Common myeloid progenitor, CD34-positive (primary cell): Measurements from ENCODE around the gene FTO.
A peak's percentile ranks its signal among the peaks of the same experiment; 100 is the strongest.
"Not testable (repeated sequence)": the region's sequence is repeated elsewhere in the genome, so short reads cannot be mapped to it uniquely, and the experiment has no call there.

Experiments
- CTCF ChIA-PET: fragments of 350-600 bp; sonication (Branson Sonifier 250); formaldehyde crosslinking; loops from one replicate; lab custom pipeline; 2021; ENCODE audit warnings: antibody characterized with exemption; lab: Charles Lee
- POLR2A ChIA-PET: fragments of 350-600 bp; sonication (Branson Sonifier 250); formaldehyde crosslinking; loops from one replicate; lab custom pipeline; 2021; ENCODE audit warnings: antibody characterized with exemption; lab: Charles Lee
- DNase-seq, 3 donors: peaks; one replicate each; pipeline versions ENCODE4 v3.0.0 to v3.0.0-alpha.2; 2013
- H3K27ac ChIP-seq, 2 experiments: 1 replicate in 1 of 2; 2 replicates in 1 of 2; pipeline ENCODE4 v1.7.0; 2013; ENCODE audit warnings: inconsistent platforms in 2 of 2, low read length in 2 of 2, mild to moderate bottlenecking in 2 of 2, low read depth in 1 of 2, moderate library complexity in 1 of 2; ENCODE audit not compliant: severe bottlenecking in 2 of 2, insufficient read depth in 1 of 2, poor library complexity in 1 of 2
- H3K27me3 ChIP-seq, 5 experiments: replicated peaks in 2 of 5; 1 replicate in 3 of 5; 2 replicates in 2 of 5; pipeline versions ENCODE4 v1.6.1 to v1.7.0; 2013; ENCODE audit warnings: low read length in 4 of 5, mild to moderate bottlenecking in 2 of 5, moderate library complexity in 2 of 5, inconsistent platforms in 1 of 5; ENCODE audit not compliant: insufficient read depth in 5 of 5, control insufficient read depth in 4 of 5
- H3K36me3 ChIP-seq, 4 experiments: 1 replicate in 2 of 4; 2 replicates in 2 of 4; pipeline versions ENCODE4 v1.6.1 to v1.7.0; 2013; ENCODE audit warnings: low read length in 3 of 4, control low read depth in 1 of 4, mild to moderate bottlenecking in 1 of 4; ENCODE audit not compliant: control insufficient read depth in 4 of 4, insufficient read depth in 4 of 4
- H3K4me1 ChIP-seq, 4 experiments: 1 replicate in 3 of 4; 2 replicates in 1 of 4; pipeline versions ENCODE4 v1.6.1 to v1.7.1; 2013; ENCODE audit warnings: low read length in 3 of 4, mild to moderate bottlenecking in 3 of 4, control low read depth in 1 of 4, inconsistent platforms in 1 of 4, moderate library complexity in 1 of 4; ENCODE audit not compliant: control insufficient read depth in 4 of 4, insufficient read depth in 4 of 4; ENCODE audit errors: control extremely low read depth in 1 of 4
- H3K4me3 ChIP-seq, 7 experiments: 1 replicate in 4 of 7; 2 replicates in 3 of 7; pipeline versions ENCODE4 v1.5.1 to v1.7.0; 2013; ENCODE audit warnings: mild to moderate bottlenecking in 7 of 7, low read length in 6 of 7, moderate library complexity in 6 of 7, inconsistent platforms in 2 of 7, low read depth in 2 of 7, control low read depth in 1 of 7; ENCODE audit not compliant: insufficient read depth in 4 of 7, control insufficient read depth in 1 of 7; ENCODE audit errors: extremely low read depth in 1 of 7
- H3K9me3 ChIP-seq, 5 experiments: 1 replicate in 4 of 5; 2 replicates in 1 of 5; pipeline versions ENCODE4 v1.6.1 to v1.7.1; 2013; ENCODE audit warnings: low read length in 4 of 5, mild to moderate bottlenecking in 2 of 5, inconsistent platforms in 1 of 5, low read depth in 1 of 5, moderate library complexity in 1 of 5; ENCODE audit not compliant: control insufficient read depth in 4 of 5, insufficient read depth in 2 of 5; ENCODE audit errors: control extremely low read depth in 1 of 5
- WGBS: methylation state at CpG from one replicate; pipeline ENCODE4 v1.1.5; 2013; ENCODE audit not compliant: insufficient coverage; 5-methylcytosine and 5-hydroxymethylcytosine counted together

Gene FTO

GRCh38 chr16:53890877-53891276 is 186.9 kb downstream of the FTO start:
- not testable (repeated sequence) for H3K27me3 ChIP-seq, H3K4me1 ChIP-seq, H3K27ac ChIP-seq, DNase-seq, H3K9me3 ChIP-seq, H3K4me3 ChIP-seq
- ChIA-PET CTCF (interaction anchor here (0.6 to 1.3 kb wide), 3 partner anchors 9 to 1512 kb away, joined by 3 to 4 read pairs (median 3); no protein-coding TSS in a partner anchor), POLR2A (interaction anchor here (0.6 kb wide), 1 partner anchor 1265 kb away, joined by 3 read pairs; no protein-coding TSS in a partner anchor)
- peaks cover 0 to 11% (median 10%) of the 10 kb centered on the region in 4 experiments for H3K36me3 ChIP-seq
- no CpG with 5 or more reads among the region's 8 CpGs for WGBS

- CTCF ChIA-PET: interaction anchor here (0.6 to 1.6 kb wide), 6 partner anchors 8 to 1513 kb away, joined by 3 to 4 read pairs (median 3); no protein-coding TSS in a partner anchor
Observed at GRCh38 chr16:53891409-53892139, 187.6 kb downstream of the FTO start.

GRCh38 chr16:53892155-53892554 is 188.2 kb downstream of the FTO start:
- peak; percentile 47 to 71 (median 59) for DNase-seq
- Histone ChIP-seq H3K4me1 (peaks cover 0 to 5% (median 2%) of the 10 kb centered on the region in 4 experiments), H3K27me3 (no peaks in the 10 kb centered on the region), H3K9me3 (peaks cover 0 to under 1% (median 0%) of the 10 kb centered on the region in 5 experiments), H3K36me3 (peaks cover 0 to 11% (median 10%) of the 10 kb centered on the region in 4 experiments), H3K4me3 (no peak overlapping the region), H3K27ac (no peak overlapping the region)
- CTCF ChIA-PET: interaction anchor here (0.7 to 1.6 kb wide), 7 partner anchors 9 to 1365 kb away, joined by 3 read pairs; no protein-coding TSS in a partner anchor
- POLR2A ChIA-PET: no interaction called here
- 66% methylated on average over 2 of the region's 3 CpGs for WGBS

More at GRCh38 chr16:53891409-53892139, 187.6 kb downstream of the FTO start:
- Histone ChIP-seq H3K27me3 (no peaks in the 10 kb centered on the region), H3K4me1 (peaks cover 0 to 5% (median 2%) of the 10 kb centered on the region in 4 experiments), H3K9me3 (peaks cover 0 to 2% (median 0%) of the 10 kb centered on the region in 5 experiments), H3K27ac (no peak overlapping the region), H3K36me3 (peaks cover 0 to 11% (median 10%) of the 10 kb centered on the region in 4 experiments), H3K4me3 (no peak overlapping the region)
- 93% methylated on average over 3 of the region's 9 CpGs for WGBS
- no peak for DNase-seq
- POLR2A ChIA-PET: interaction anchor here (0.6 kb wide), 1 partner anchor 1264 kb away, joined by 3 read pairs; no protein-coding TSS in a partner anchor

DNA sequence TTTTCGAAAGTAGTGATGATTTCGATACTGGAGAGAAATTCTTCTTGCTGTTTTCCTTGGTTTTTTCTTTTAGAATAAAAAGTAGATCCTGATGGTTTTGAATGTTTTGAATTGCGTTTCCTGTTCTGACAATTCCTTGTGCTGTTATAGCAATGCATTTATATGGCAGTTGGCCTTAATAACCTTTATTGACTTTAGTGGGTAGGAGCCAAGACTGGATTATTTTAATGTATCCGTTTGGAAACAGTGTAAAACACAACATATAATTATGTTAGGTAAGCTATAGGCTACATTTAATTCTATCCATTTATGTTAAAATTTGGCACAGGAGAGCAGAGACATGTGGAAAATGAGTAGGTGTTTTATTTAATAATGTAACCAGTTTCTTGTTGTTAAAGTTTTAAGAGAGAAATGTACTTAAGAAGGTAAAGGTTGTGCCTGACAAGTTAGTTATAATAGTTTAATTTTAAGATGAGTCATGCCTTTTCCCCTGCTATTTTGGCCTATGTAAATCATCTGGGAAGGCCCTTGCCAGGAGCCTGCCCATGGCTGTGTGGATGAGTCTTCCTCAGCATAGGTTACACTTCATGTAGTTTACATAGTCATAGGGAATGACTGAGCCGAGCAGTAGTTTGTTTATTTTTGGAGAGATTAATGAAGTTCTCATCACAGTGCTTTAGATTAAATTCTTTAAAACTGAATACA is 189.9 kb downstream of the FTO start:
- 100% methylated on average over 3 of the region's 5 CpGs for WGBS
- Histone ChIP-seq H3K4me1 (peaks cover 0 to 5% (median 2%) of the 10 kb centered on the region in 4 experiments), H3K27ac (no peak overlapping the region), H3K36me3 (peaks cover 0 to 7% (median 6%) of the 10 kb centered on the region in 4 experiments), H3K4me3 (no peak overlapping the region), H3K27me3 (no peaks in the 10 kb centered on the region), H3K9me3 (no peaks in the 10 kb centered on the region)
- POLR2A ChIA-PET: interaction anchor here (0.6 kb wide), 1 partner anchor 1139 kb away, joined by 5 read pairs; no protein-coding TSS in a partner anchor
- DNase-seq: peak in 1 of 3 donors; percentile 3
- CTCF ChIA-PET: interaction anchor here (0.8 kb wide), 1 partner anchor 13 kb away, joined by 4 read pairs; no protein-coding TSS in a partner anchor

- DNase-seq: no peak
- ChIA-PET POLR2A (no interaction called here), CTCF (no interaction called here)
- Histone ChIP-seq H3K27me3 (no peaks in the 10 kb centered on the region), H3K36me3 (peaks cover 0 to 3% (median 0%) of the 10 kb centered on the region in 4 experiments), H3K27ac (no peak overlapping the region), H3K9me3 (no peaks in the 10 kb centered on the region), H3K4me3 (no peak overlapping the region), H3K4me1 (peaks cover 0 to 5% (median 2%) of the 10 kb centered on the region in 4 experiments)
- no CpG with 5 or more reads among the region's 3 CpGs for WGBS
Observed at GRCh38 chr16:53894686-53895085, 190.7 kb downstream of the FTO start.

DNA sequence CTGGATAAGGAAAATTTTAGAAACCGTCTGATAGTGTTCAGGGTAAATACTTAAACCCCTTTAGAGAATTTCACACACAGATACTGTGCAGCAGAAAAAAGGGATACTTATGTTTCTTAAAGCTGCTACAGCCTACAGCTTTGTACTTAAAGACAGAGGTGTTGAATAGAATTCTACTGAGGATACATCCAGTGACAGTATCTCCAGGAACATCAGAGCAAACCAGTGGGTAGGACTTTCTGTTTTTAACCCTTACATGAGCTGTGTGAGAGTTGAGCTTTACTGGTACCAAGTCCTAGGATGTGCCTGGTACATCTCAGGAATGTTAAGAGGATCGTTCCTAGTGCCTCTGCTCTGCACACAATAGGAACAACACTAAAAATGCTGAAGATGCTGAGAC is 191.5 kb downstream of the FTO start:
- Histone ChIP-seq H3K4me3 (no peak overlapping the region), H3K27me3 (no peaks in the 10 kb centered on the region), H3K9me3 (no peaks in the 10 kb centered on the region), H3K27ac (no peak overlapping the region), H3K4me1 (peaks cover 0 to 5% (median 2%) of the 10 kb centered on the region in 4 experiments), H3K36me3 (no peaks in the 10 kb centered on the region)
- ChIA-PET POLR2A (no interaction called here), CTCF (interaction anchor here (0.7 kb wide), 1 partner anchor 1362 kb away, joined by 3 read pairs; no protein-coding TSS in a partner anchor)
- 92% methylated on average over 1 of the region's 2 CpGs for WGBS
- DNase-seq: no peak
